PC-3 (cell line): ENCODE data around the gene STX5. TPM values are rescaled to one million over a fixed set of nuclear protein-coding genes. Genes with fewer than 3 reads are reported as not detected.

Experiments used
- ATAC-seq: fragments of 200-7000 bp; cut with Tn5 transposase; 2 replicates; pipeline ENCODE4 v1.9.1; 2020; ENCODE audit warnings: mild to moderate bottlenecking, moderate library complexity
- Bru-seq: library from RNA; stranded (reverse); fragments of 400-500 nt; gene quantifications from one replicate; lab custom pipeline; 2021; lab: Mats Ljungman, UMichigan
- BruChase-seq, 2 experiments: library from RNA; stranded (reverse); fragments of 400-500 nt; gene quantifications; one replicate each; lab custom pipeline; 2021; lab: Mats Ljungman, UMichigan
- BruUV-seq: library from RNA; stranded (reverse); fragments of 400-500 nt; replicated peaks from 2 replicates; lab custom pipeline; 2021; lab: Mats Ljungman, UMichigan
- CTCF ChIA-PET: fragments of 300-600 bp; sonication (Branson Sonifier 250); formaldehyde crosslinking; loops from one replicate; lab custom pipeline; 2022; ENCODE audit warnings: antibody characterized with exemption; lab: Charles Lee
- POLR2A ChIA-PET: fragments of 300-600 bp; sonication (Branson Sonifier 250); formaldehyde crosslinking; loops from one replicate; lab custom pipeline; 2022; ENCODE audit warnings: antibody characterized with exemption; ENCODE audit not compliant: unreplicated experiment; lab: Charles Lee
- DNase-seq: peaks from one replicate; pipeline ENCODE4 v3.0.0-alpha.2; 2015
- H2AFZ ChIP-seq: fragments of 300-600 bp; sonication (generic); 2 replicates; pipeline ENCODE4 v1.6.0; 2016; ENCODE audit warnings: antibody characterized with exemption, low read length
- H3F3A ChIP-seq: fragments of 300-600 bp; sonication (generic); one replicate; pipeline ENCODE4 v1.6.0; 2017; ENCODE audit warnings: antibody characterized with exemption, low read length, control low read depth, mild to moderate bottlenecking; ENCODE audit not compliant: unreplicated experiment
- H3K27ac ChIP-seq: fragments of 300-600 bp; sonication (generic); 2 replicates; pipeline ENCODE4 v1.5.1; 2016; ENCODE audit warnings: mild to moderate bottlenecking, low read length
- H3K27me3 ChIP-seq: fragments of 300-600 bp; sonication (generic); 2 replicates; pipeline ENCODE4 v1.6.1; 2016; ENCODE audit warnings: low read length, mixed read lengths
- H3K36me3 ChIP-seq: fragments of 300-600 bp; sonication (generic); 2 replicates; pipeline ENCODE4 v1.6.1; 2016; ENCODE audit warnings: low read depth, mixed run types, low read length, mixed read lengths
- H3K4me1 ChIP-seq: fragments of 300-600 bp; sonication (generic); 2 replicates; pipeline ENCODE4 v1.5.1; 2016; ENCODE audit warnings: low read length; ENCODE audit not compliant: insufficient read depth
- H3K4me2 ChIP-seq: fragments of 300-600 bp; sonication (generic); 2 replicates; pipeline ENCODE4 v1.6.0; 2016; ENCODE audit warnings: low read length
- H3K4me3 ChIP-seq: fragments of 300-600 bp; sonication (generic); 2 replicates; pipeline ENCODE4 v1.5.1; 2016; ENCODE audit warnings: mild to moderate bottlenecking, low read length, mixed read lengths
- H3K79me2 ChIP-seq: fragments of 300-600 bp; sonication (generic); 2 replicates; pipeline ENCODE4 v1.6.1; 2017; ENCODE audit warnings: low read length, mixed read lengths
- H3K9ac ChIP-seq: fragments of 300-600 bp; sonication (generic); 2 replicates; pipeline ENCODE4 v1.6.0; 2016; ENCODE audit warnings: mild to moderate bottlenecking, low read length
- H3K9me2 ChIP-seq: fragments of 300-600 bp; sonication (generic); replicated peaks from 2 replicates; pipeline ENCODE4 v1.6.1; 2016; ENCODE audit warnings: mixed run types, low read length, mixed read lengths
- H3K9me3 ChIP-seq: fragments of 300-600 bp; sonication (generic); 2 replicates; pipeline ENCODE4 v1.6.1; 2016; ENCODE audit warnings: low read length, mixed read lengths
- H4K20me1 ChIP-seq: fragments of 300-600 bp; sonication (generic); 2 replicates; pipeline ENCODE4 v1.6.1; 2016; ENCODE audit warnings: low read length, mixed read lengths
- EZH2 ChIP-seq: fragments of 300-600 bp; sonication (generic); IDR thresholded peaks from one replicate; pipeline ENCODE4 v1.6.1; 2017; ENCODE audit warnings: antibody characterized with exemption, mild to moderate bottlenecking, low read length; ENCODE audit not compliant: unreplicated experiment
- EZH2phosphoT487 ChIP-seq: fragments of 300-600 bp; sonication (generic); IDR thresholded peaks from 2 replicates; pipeline ENCODE4 v1.6.1; 2018; ENCODE audit warnings: mild to moderate bottlenecking, antibody characterized with exemption, low read length, borderline replicate concordance
- intact Hi-C: fragments of 100-400 bp; cut with micrococcal nuclease; formaldehyde crosslinking; loops from 2 replicates; pipeline ENCODE4 v1.9.0; 2023
- long read RNA-seq: library from polyadenylated mRNA; unstranded; transcript quantifications from one replicate; pipeline ENCODE4 v2.0.0, GENCODE V29; 2021; ENCODE audit not compliant: unreplicated experiment
- total RNA-seq: library from RNA; depleted of rRNA; stranded (reverse); fragments of >200 nt; gene quantifications from 2 replicates; pipeline ENCODE4 v1.2.3, GENCODE V29; 2014; rRNA removed
- TF ChIP-seq, protein P1 (sequence below): fragments of 300-600 bp; sonication (generic); conservative IDR thresholded peaks from 2 replicates; pipeline ENCODE4 v1.5.1; 2017; ENCODE audit warnings: antibody characterized with exemption, low read depth, mild to moderate bottlenecking, low read length

Gene STX5
- total RNA-seq (41.4 and 48.2 TPM in 2 replicates), Bru-seq, nascent RNA (percentile 87 among the genes with signal in this experiment), BruChase-seq, experiment 1, labeled RNA remaining after a 6-hour chase (percentile 85 among the genes with signal in this experiment), BruChase-seq, experiment 2, labeled RNA remaining after a 2-hour chase (percentile 87 among the genes with signal in this experiment)
- long read RNA-seq, transcript STX5-201 (11 exons, 1,794 nt) = major isoform, 40 of 83 reads
- long read RNA-seq, partial matches to known transcripts = 29 of 83 reads
- long read RNA-seq, other reads (novel, unspliced or antisense) = 12 of 83 reads

DNA sequence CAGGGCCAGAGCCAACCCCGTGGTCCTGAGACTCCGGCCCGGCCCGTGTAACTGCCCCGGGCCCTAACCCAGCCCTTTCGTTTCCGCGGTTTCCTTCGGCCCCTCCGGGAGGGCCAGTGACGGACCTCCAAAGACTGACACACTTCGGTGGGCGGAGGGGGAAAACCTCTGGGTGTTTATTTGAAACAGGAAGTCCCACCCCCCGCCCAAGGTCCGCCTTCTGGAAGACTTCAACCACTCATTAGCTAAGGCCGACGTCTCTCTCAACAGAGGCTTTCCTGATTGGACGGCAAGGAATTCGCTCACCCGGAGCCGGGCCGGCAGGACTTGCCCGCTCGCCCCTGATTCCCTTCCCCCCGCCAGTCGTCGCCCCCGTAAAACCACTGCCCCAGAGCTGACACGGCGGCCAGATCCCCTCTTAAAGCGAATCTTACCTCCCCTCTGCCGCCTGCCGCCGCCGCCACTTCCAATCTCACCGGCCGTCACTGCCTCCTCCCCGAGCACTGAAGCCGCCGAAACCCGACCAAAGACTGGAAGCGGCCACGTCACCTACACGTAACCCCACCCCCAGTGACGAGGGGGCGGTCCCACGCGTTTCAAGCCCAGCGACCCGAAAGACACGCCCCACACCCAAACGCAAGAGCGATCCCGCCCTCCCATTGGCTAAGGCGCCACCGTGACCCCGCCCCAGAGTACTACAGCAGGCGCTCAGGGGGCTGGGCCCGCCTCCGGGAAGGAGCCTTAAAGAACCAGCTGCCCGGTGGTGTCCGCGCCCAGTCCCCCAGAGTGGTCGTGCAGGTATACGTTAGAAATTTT is at the start of gene STX5:
TSS of gene STX5 (minus strand) at position 532 of the 816 bp plus-strand sequence. CDS start 808 bp downstream, outside the sequence.
- ChIA-PET POLR2A (interaction anchor here (0.5 to 1.5 kb wide), 4 partner anchors 9 to 78 kb away, joined by 3 to 18 read pairs (median 7); partner anchors contain the start of gene ZBTB3), CTCF (interaction anchor here (0.6 to 0.8 kb wide), 2 partner anchors 45 to 50 kb away, joined by 3 read pairs; no protein-coding TSS in a partner anchor)
- Histone ChIP-seq H3K36me3 (peaks cover 45% of the 10 kb centered on the region), H3K9me3 (no peaks in the 10 kb centered on the region), H2AFZ (peak within 1 kb of the TSS; percentile 72), H3K4me1 (peaks cover 22% of the 10 kb centered on the region), H3K27ac (peak within 1 kb of the TSS; percentile 75), H4K20me1 (0 out of 2 replicates have a peak, but pooled peaks cover 16% of the 10 kb centered on the region), H3K79me2 (peaks cover 55% of the 10 kb centered on the region), H3K4me2 (peak within 1 kb of the TSS; percentile 99), H3K9ac (peak within 1 kb of the TSS; percentile 85), H3K27me3 (no peaks in the 10 kb centered on the region), H3K4me3 (peak within 1 kb of the TSS; percentile 91), H3F3A (no peaks in the 10 kb centered on the region), H3K9me2 (no peaks in the 10 kb centered on the region)
- TF ChIP-seq EZH2phosphoT487 = no peak
- TF ChIP-seq, protein P1, sequence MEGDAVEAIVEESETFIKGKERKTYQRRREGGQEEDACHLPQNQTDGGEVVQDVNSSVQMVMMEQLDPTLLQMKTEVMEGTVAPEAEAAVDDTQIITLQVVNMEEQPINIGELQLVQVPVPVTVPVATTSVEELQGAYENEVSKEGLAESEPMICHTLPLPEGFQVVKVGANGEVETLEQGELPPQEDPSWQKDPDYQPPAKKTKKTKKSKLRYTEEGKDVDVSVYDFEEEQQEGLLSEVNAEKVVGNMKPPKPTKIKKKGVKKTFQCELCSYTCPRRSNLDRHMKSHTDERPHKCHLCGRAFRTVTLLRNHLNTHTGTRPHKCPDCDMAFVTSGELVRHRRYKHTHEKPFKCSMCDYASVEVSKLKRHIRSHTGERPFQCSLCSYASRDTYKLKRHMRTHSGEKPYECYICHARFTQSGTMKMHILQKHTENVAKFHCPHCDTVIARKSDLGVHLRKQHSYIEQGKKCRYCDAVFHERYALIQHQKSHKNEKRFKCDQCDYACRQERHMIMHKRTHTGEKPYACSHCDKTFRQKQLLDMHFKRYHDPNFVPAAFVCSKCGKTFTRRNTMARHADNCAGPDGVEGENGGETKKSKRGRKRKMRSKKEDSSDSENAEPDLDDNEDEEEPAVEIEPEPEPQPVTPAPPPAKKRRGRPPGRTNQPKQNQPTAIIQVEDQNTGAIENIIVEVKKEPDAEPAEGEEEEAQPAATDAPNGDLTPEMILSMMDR = no peak
- no peak for TF ChIP-seq EZH2
- DNase-seq (peak; percentile 99), ATAC-seq (peak; percentile 89)
- intact Hi-C loops = loop anchor here (1.0 to 2.0 kb wide), 3 partner anchors 10 to 49 kb away; partner anchors contain the start of genes SLC3A2 and TMEM179B
- TSS peak; percentile 82 for BruUV-seq

DNA sequence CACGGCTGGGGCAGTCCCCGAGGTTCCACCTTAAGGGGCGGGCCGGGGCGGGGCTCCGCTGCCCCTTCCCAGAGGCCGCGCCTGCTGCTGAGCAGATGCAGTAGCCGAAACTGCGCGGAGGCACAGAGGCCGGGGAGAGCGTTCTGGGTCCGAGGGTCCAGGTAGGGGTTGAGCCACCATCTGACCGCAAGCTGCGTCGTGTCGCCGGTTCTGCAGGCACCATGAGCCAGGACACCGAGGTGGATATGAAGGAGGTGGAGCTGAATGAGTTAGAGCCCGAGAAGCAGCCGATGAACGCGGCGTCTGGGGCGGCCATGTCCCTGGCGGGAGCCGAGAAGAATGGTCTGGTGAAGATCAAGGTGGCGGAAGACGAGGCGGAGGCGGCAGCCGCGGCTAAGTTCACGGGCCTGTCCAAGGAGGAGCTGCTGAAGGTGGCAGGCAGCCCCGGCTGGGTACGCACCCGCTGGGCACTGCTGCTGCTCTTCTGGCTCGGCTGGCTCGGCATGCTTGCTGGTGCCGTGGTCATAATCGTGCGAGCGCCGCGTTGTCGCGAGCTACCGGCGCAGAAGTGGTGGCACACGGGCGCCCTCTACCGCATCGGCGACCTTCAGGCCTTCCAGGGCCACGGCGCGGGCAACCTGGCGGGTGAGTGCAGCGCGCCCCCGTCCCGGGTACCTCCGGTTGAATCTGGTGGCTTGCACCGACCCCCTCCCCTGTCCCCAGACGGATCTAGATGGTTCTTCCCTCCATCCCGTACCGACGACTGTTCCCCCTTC is 49.1 kb upstream of the STX5 start, which contains the start of gene SLC3A2:
TSS of gene SLC3A2 (plus strand) at position 94 of the 776 bp plus-strand sequence. CDS start at position 222, 128 bp downstream.
- DNase-seq (peak; percentile 93), ATAC-seq (peak; percentile 82)
- Histone ChIP-seq H4K20me1 (peaks cover 49% of the 10 kb centered on the region), H3K79me2 (peaks cover 81% of the 10 kb centered on the region), H3K9me2 (no peaks in the 10 kb centered on the region), H3K27ac (peak within 1 kb of the TSS; percentile 93), H3K9ac (peak within 1 kb of the TSS; percentile 99), H3K4me1 (peaks cover 38% of the 10 kb centered on the region), H3K27me3 (no peaks in the 10 kb centered on the region), H3K9me3 (no peaks in the 10 kb centered on the region), H3K4me2 (peak within 1 kb of the TSS; percentile 95), H3F3A (peaks cover 12% of the 10 kb centered on the region), H2AFZ (peak within 1 kb of the TSS; percentile 34), H3K4me3 (peak within 1 kb of the TSS; percentile 85), H3K36me3 (peaks cover 54% of the 10 kb centered on the region)
- ChIA-PET CTCF (interaction anchor here (0.5 to 1.7 kb wide), 8 partner anchors 19 to 1291 kb away, joined by 3 to 8 read pairs (median 4); partner anchors contain the start of genes GANAB, TMEM179B and TUT1), POLR2A (interaction anchor here (0.6 to 1.8 kb wide), 7 partner anchors 9 to 334 kb away, joined by 3 to 22 read pairs (median 6); partner anchors contain the start of genes AHNAK and CSKMT)
- intact Hi-C loops = loop anchor here (1.0 to 5.0 kb wide), 5 partner anchors 24 to 154 kb away; partner anchors contain the start of genes HNRNPUL2, STX5, TEX54 and TTC9C
- BruUV-seq = TSS peak; percentile 83
- TF ChIP-seq, protein P1 = peak; percentile 81
- no peak for TF ChIP-seq EZH2phosphoT487
